ENCODE data around the gene DDA1. TPM values are rescaled to one million over a fixed set of nuclear protein-coding genes. Genes with fewer than 3 reads are reported as not detected.
"Not testable (repeated sequence)": the region's sequence is repeated elsewhere in the genome, so short reads cannot be mapped to it uniquely, and the experiment has no call there.

Gene DDA1
- total RNA-seq, 2 experiments from 2014 or later = 47.7 to 58.9 TPM

DNA sequence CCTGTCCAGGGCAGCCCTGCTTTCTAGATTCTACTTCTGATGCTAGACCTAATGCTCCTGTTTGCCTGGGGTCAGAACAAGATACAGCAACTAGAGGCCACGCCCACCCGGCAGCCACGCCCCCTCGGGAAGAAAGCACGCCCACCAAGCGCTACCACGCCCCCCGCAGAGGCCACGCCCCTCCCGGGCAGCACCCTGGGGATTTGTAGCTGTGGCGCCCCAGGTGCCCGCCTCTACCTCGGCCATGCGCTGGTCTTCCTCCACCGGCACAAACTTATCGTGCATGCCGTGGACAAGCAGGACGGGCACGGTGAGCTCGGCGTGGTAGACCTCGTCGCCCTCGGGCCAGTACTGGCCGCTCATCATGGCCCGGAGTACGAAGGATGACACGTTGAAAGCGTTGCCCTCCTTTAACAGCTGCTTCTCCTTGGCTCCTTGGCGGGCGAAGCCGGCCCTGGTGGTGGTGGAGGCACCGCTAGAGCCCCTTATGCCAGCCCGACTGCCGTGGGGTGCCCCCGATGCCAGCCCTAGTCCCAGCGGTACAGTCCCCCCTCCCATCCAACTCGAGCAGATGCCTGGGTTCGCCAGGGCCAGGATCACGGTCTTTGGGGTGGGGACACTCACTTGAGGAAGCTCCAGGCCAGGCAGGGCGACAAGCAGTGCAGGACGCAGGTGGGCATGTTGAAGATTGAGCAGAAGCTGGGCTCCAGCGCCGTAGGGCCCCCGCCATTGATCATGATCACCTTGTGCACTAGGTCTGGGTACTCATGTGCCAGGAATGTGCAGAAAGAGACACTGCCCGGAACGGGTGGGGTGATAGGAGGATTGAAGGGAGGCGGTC is 15.1 kb upstream of the DDA1 start:
- Mint-ChIP-seq H3K27me3 (peaks cover 3% of the 10 kb centered on the region), H3K9me3 (ENCODE audit: low read depth) (no peaks in the 10 kb centered on the region), H3K4me3 (no peak overlapping the region), H3K27ac (no peak overlapping the region), H3K36me3 (peaks cover 11% of the 10 kb centered on the region), H3K4me1 (peaks cover 14% of the 10 kb centered on the region)
- CTCF ChIA-PET = interaction anchor here (1.1 to 6.6 kb wide), 4 partner anchors 10 to 93 kb away, joined by 3 to 92 read pairs (median 14); partner anchors contain the start of gene MRPL34
- DNase-seq (peak; percentile 61), ATAC-seq (no peak)

DNA sequence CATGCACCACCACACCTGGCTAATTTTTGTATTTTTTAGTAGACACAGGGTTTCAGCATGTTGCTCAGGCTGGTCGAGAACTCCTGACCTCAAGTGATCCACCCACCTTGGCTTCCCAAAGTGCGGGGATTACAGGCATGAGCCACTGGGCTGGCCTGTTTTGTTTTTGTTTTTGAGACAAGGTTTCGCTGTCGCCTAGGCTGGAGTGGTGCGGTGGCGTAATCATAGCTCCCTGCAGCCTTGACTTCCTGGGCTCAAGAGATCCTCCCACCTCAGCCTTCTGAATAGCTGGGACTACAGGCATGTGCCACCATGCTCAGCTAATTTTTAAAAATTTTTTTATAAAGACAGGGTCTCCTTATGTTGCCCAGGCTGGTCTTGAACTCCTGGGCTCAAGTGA is 13.8 kb upstream of the DDA1 start:
- Mint-ChIP-seq H3K4me1 (peaks cover 14% of the 10 kb centered on the region), H3K36me3 (peaks cover 11% of the 10 kb centered on the region)
- CTCF ChIA-PET = interaction anchor here (2.2 to 6.6 kb wide), 2 partner anchors 10 to 92 kb away, joined by 7 to 92 read pairs; partner anchors contain the start of gene MRPL34
- H3K9me3 Mint-ChIP-seq (ENCODE audit: low read depth); H3K27ac Mint-ChIP-seq; ATAC-seq; DNase-seq; H3K27me3 Mint-ChIP-seq; H3K4me3 Mint-ChIP-seq: not testable (repeated sequence)

DNA sequence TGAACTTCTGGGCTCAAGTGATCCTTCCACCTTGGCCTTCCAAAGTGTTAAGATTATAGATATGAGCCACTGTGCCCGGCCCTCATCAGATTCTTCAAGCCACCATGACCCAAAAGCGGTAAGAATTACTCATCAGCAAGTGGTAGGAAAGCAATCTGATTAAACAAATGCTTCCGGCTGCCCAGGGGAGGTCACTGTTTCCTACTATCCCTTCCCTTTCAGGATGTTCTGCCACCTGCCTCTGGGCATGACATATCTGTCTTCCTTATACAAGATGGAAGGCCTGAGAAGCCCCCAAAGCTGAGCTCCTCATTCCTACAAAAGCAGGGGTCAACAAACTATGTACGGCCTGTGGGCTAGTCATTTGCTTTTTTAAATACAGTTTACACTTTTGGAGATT is 13.1 kb upstream of the DDA1 start:
- H3K27ac Mint-ChIP-seq = no peak overlapping the region
- no peak overlapping the region for H3K4me3 Mint-ChIP-seq
- no peaks in the 10 kb centered on the region for H3K27me3 Mint-ChIP-seq
- no peak for DNase-seq
- peaks cover 11% of the 10 kb centered on the region for H3K36me3 Mint-ChIP-seq
- CTCF ChIA-PET = interaction anchor here (2.2 to 6.6 kb wide), 2 partner anchors 9 to 91 kb away, joined by 7 to 92 read pairs; partner anchors contain the start of gene MRPL34
- no peak for ATAC-seq
- H3K4me1 Mint-ChIP-seq = peaks cover 11% of the 10 kb centered on the region
- H3K9me3 Mint-ChIP-seq (ENCODE audit: low read depth) = no peaks in the 10 kb centered on the region

DNA sequence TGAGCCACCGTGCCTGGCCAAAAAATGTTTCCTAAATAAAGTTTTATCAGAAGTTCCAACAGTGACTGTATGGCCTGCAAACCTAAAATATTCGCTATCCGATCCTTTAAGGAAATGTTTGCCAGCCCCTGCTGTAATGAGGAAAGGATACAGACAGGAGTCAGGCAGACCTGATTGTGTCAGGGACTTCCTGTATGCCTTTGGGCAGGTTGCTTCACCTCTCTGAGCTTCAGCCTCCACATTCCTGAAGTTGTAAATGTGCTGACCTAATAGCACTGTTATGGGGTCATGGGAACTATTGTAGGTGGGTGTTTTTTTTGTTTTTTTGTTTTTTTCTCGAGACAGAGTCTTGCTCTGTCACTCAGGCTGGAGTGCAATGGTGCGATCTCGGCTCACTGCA is 12.4 kb upstream of the DDA1 start:
- H3K9me3 Mint-ChIP-seq (ENCODE audit: low read depth) = no peaks in the 10 kb centered on the region

DNA sequence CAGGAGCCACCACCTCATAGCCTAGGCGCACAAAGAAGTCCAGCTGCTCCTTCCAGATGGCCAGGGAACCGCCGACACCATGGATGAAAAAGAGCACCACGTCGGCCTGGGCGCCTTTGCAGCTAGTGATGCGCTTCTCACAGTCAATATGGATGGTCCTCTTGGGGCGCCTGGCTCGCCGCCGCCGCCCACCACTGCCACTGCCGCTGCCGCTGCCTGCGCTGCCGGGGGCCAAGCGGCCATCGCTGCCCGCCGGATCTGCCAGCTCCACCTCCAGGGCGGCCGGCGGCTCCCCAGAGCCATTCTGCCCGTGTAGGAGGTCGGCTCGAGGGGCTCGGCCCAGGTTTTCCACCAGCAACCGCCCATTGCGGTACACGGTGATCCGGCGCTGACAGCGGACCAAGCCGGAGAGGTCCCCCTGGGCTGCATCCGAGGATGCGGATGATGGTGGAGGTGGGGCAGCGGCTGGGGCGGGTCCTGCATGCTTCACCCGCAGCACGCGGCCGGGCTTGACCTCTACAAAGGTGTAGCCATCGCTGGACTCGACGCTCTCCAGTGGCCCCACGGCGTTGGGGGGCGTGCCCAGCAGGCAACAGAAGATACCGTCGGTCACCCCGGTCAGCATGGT is 8.3 kb upstream of the DDA1 start:
- no peaks in the 10 kb centered on the region for H3K9me3 Mint-ChIP-seq (ENCODE audit: low read depth)
- DNase-seq (no peak), ATAC-seq (no peak)
- H3K27ac Mint-ChIP-seq = no peak overlapping the region
- peaks cover 11% of the 10 kb centered on the region for H3K36me3 Mint-ChIP-seq
- H3K4me1 Mint-ChIP-seq = peaks cover 25% of the 10 kb centered on the region
- no peaks in the 10 kb centered on the region for H3K27me3 Mint-ChIP-seq
- H3K4me3 Mint-ChIP-seq = no peak overlapping the region
- CTCF ChIA-PET = interaction anchor here (1.0 kb wide), 1 partner anchor 31 kb away, joined by 4 read pairs; no protein-coding TSS in a partner anchor

More for the DNA sequence above, 12.4 kb upstream of the DDA1 start:
- H3K4me1 Mint-ChIP-seq = peaks cover 9% of the 10 kb centered on the region
- CTCF ChIA-PET = interaction anchor here (1.4 to 2.2 kb wide), 2 partner anchors 8 to 89 kb away, joined by 5 to 7 read pairs; partner anchors contain the start of gene MRPL34
- ATAC-seq = no peak
- no peak overlapping the region for H3K4me3 Mint-ChIP-seq
- no peak for DNase-seq
- peaks cover 11% of the 10 kb centered on the region for H3K36me3 Mint-ChIP-seq
- no peak overlapping the region for H3K27ac Mint-ChIP-seq
- H3K27me3 Mint-ChIP-seq = no peaks in the 10 kb centered on the region

DNA sequence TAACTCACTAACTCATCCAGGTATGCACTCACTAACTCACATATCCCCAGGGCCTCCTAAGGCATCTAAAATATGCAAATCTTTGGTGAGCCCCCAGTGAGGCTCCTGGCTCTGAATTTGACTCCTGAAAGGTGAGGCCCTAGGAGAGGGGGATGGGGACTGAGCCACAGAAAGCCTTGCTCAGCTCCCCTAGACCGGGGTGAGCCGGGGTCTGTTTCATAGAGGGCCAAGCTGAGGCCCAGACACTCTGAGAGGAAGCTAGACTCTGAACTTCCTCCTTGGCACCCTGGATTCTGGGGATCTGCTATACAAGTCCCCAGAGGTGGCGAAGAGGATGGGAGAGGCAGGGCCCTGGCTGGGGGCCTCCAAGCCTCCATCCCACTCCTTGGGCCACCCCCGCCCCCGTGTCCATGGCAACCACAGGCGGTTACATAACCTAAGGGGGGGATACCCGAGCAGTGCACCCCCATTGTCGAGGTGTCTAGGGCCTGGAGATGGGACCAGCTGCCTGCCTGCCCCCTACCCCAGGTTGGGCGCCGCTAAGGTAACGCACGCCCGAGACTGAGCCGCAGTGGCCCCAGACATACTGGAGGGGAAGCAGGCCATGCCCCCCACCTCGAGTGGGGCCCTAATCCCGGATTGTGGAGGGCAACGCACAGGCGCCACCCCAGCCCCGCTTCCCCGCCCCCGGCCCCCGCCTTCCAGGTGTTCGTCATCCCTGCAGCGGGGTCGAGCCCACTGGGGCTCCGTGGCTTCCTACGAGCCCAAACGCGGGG is 6.8 kb upstream of the DDA1 start:
- peaks cover 37% of the 10 kb centered on the region for H3K4me1 Mint-ChIP-seq
- ATAC-seq (no peak), DNase-seq (peak; percentile 45)
- H3K4me3 Mint-ChIP-seq = peak overlapping the region; percentile 56
- H3K36me3 Mint-ChIP-seq = peaks cover 9% of the 10 kb centered on the region
- no peaks in the 10 kb centered on the region for H3K9me3 Mint-ChIP-seq (ENCODE audit: low read depth)
- CTCF ChIA-PET = interaction anchor here (0.9 to 1.6 kb wide), 6 partner anchors 10 to 84 kb away, joined by 3 to 9 read pairs (median 5); no protein-coding TSS in a partner anchor
- no peaks in the 10 kb centered on the region for H3K27me3 Mint-ChIP-seq
- peak overlapping the region; percentile 5 for H3K27ac Mint-ChIP-seq

DNA sequence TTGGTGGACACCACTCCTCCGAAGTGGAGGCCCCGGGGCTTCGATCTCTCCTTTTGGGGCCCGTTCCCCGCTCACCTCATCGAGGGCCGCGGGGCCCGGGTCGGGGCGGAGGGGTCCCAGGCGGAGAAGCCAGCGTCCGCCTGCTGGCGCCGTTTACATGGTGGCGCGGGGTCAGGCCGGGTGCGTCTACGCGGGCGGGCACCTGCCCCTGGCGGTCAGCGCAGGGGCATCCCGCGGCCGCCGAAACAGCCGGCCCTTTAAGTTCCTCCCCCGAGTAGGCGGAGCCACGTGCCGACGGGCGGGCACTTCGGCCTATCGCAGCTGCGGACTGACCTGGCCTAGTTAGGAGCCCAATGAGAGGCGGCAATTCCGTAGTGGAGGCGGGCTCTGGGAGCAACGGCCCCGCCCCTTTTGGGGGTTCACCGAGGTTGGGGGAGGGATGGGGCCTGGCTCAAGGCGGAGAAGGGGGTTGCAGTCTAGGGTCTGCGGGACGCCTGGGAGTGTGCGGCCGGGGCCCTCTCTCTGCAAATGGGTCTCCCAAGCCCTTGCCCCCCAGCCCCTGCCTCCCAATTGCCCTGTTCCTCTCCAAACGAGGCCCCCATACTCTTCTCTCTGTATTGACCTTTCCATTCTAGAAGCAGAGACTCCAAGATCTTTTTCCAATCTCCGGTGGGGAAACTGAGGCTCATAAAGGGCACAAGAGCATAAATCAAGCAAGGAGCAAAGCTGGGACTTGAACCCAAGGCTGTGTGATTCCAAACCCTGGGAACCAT is 6.0 kb upstream of the DDA1 start, which contains the start of gene ABHD8:
Gene ABHD8, minus strand, starts transcription at position 259 of the 773 bp plus-strand sequence. CDS start 1,809 bp downstream, outside the sequence.
- H3K27ac Mint-ChIP-seq = peak within 1 kb of the TSS; percentile 32
- peak; percentile 79 for ATAC-seq

DNA sequence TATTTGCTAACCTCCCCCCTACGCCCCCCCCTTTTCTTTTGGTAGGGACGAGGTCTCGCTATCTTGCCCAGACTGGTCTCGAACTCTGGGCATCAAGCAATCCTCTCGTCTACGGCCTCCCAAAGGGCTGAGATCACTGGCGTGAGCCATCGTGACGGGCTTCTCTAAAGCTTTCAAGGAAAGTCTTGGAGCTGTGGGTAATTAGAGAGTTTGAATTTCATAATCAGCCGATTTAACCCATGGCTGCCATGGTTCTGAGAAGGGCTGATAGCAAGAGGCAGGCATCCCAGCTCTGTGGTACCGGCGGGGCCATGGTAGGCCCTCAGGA is 5.5 kb upstream of the DDA1 start:
- Mint-ChIP-seq H3K9me3 (ENCODE audit: low read depth) (no peaks in the 10 kb centered on the region), H3K4me1 (peaks cover 42% of the 10 kb centered on the region), H3K27me3 (no peaks in the 10 kb centered on the region), H3K27ac (no peak overlapping the region), H3K36me3 (peaks cover 1% of the 10 kb centered on the region), H3K4me3 (peak overlapping the region; percentile 56)
- DNase-seq (no peak), ATAC-seq (no peak)
- CTCF ChIA-PET = interaction anchor here (0.6 to 1.6 kb wide), 5 partner anchors 10 to 82 kb away, joined by 4 to 9 read pairs (median 5); no protein-coding TSS in a partner anchor

More for the DNA sequence above, 6.0 kb upstream of the DDA1 start, which contains the start of gene ABHD8:
- Mint-ChIP-seq H3K27me3 (no peaks in the 10 kb centered on the region), H3K9me3 (ENCODE audit: low read depth) (no peaks in the 10 kb centered on the region), H3K4me1 (peaks cover 41% of the 10 kb centered on the region), H3K4me3 (peak within 1 kb of the TSS; percentile 56), H3K36me3 (peaks cover 5% of the 10 kb centered on the region)
- peak; percentile 97 for DNase-seq
- CTCF ChIA-PET = interaction anchor here (0.6 to 1.6 kb wide), 6 partner anchors 9 to 82 kb away, joined by 4 to 9 read pairs (median 5); no protein-coding TSS in a partner anchor

DNA sequence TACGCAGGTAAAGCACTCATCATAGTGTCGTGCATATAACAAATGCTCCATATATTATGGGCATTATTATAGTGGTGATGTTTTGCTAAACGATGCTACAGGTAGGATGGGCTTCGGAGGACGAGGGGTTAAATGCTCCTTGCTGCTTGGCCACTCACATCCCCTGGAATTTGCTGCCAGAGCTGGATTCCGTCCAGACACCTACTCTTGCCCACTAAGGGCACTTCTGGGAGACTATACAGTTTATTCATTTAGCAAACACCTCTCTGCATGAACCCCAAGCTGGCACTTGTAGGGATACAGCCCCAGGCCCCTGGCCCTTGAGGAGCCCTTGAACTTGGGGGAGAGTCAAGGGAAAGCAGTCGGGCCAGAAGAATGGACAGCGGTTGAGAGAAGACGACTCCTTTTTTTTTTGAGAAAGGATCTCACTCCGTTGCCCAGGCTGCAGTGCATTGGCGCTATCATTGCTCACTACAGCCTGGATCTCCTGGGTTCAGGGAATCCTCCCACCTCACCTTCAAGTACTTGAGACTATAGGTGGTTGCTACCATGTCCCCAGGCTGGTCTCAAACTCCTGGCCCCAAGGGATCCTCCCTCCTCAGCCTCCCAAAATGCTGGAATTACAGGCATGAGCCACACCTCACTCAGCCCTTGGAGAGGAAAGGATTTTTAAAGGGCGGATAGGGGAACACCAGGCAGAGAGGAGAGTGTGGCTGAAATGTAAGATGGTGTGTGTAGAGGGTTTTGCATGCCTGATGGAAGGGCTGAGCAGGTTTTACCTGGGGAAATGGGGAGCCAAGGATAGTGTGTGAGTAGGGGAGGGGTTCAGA is 4.8 kb upstream of the DDA1 start:
- peaks cover 47% of the 10 kb centered on the region for H3K4me1 Mint-ChIP-seq
- peaks cover 3% of the 10 kb centered on the region for H3K36me3 Mint-ChIP-seq
- H3K27me3 Mint-ChIP-seq = no peaks in the 10 kb centered on the region
- H3K4me3 Mint-ChIP-seq = peak overlapping the region; percentile 87
- peak overlapping the region; percentile 89 for H3K27ac Mint-ChIP-seq
- ATAC-seq (no peak), DNase-seq (no peak)
- CTCF ChIA-PET = interaction anchor here (0.6 to 6.2 kb wide), 24 partner anchors 9 to 271 kb away, joined by 3 to 44 read pairs (median 4); partner anchors contain the start of genes ANO8, BABAM1, BST2 and USHBP1
- no peaks in the 10 kb centered on the region for H3K9me3 Mint-ChIP-seq (ENCODE audit: low read depth)

DNA sequence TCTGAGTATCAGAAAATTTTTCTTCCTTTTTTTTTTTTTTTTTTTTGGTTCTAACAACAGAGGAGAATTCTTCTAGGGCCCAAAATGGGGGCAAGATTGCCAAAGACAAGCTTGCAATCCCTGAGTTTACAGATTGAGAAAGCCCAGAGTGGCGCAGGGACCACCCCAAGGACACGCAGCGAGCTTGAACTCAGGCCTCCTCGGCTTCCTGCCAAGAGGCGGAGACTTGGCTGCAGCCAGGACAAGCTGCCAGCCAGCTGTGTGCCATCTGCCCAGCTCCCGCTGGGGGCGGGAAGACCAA is 4.2 kb upstream of the DDA1 start:
- Mint-ChIP-seq H3K4me3 (peak overlapping the region; percentile 87), H3K9me3 (ENCODE audit: low read depth) (no peaks in the 10 kb centered on the region), H3K27ac (peak overlapping the region; percentile 89), H3K36me3 (peaks cover 3% of the 10 kb centered on the region), H3K4me1 (peaks cover 48% of the 10 kb centered on the region), H3K27me3 (no peaks in the 10 kb centered on the region)
- DNase-seq (no peak), ATAC-seq (no peak)
- CTCF ChIA-PET = interaction anchor here (0.6 to 6.2 kb wide), 23 partner anchors 9 to 270 kb away, joined by 3 to 44 read pairs (median 4); partner anchors contain the start of genes ANO8, BABAM1, BST2 and USHBP1

DNA sequence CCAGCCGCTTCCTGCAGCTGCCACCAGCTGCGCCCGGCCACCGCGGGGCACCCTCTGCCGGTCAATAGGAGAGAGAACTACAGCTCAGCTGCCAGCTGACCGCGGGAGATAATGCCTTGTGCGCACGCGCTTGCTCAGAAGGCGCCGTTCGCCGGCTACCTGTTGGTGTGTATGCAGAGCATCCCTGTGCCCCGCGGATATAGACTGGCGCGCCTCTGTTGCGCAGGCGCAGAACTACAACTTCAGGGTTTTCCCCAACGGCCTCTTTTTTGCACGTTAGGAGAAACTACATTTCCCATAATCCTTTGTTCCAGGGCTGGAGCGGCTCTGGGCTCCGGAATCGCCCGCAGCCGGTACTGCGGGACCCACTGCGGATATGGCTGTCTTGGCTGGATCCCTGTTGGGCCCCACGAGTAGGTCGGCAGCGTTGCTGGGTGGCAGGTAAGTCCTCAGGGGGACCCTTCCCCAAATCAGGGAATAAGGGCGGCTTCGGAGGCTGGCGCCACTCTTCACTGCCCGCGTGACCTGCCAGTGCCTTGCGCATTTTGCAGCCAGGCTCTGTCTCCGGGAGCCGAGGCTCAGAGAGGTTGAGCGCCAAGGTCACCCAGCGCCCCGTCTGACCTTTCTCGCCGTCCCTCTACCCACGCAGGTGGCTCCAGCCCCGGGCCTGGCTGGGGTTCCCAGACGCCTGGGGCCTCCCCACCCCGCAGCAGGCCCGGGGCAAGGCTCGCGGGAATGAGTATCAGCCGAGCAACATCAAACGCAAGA is 3.7 kb upstream of the DDA1 start, which contains the start of gene MRPL34:
Gene MRPL34, plus strand, starts transcription at position 356 of the 768 bp plus-strand sequence. Its CDS starts 21 bp downstream, at position 377.
- Mint-ChIP-seq H3K9me3 (ENCODE audit: low read depth) (no peaks in the 10 kb centered on the region), H3K27me3 (no peaks in the 10 kb centered on the region), H3K4me1 (peaks cover 54% of the 10 kb centered on the region), H3K36me3 (peaks cover 3% of the 10 kb centered on the region), H3K4me3 (peak within 1 kb of the TSS; percentile 87), H3K27ac (peak within 1 kb of the TSS; percentile 89)
- CTCF ChIA-PET = interaction anchor here (0.6 to 6.2 kb wide), 23 partner anchors 10 to 270 kb away, joined by 3 to 44 read pairs (median 4); partner anchors contain the start of genes ANO8, BABAM1, BST2 and USHBP1
- DNase-seq = peak; percentile 99
- peak; percentile 68 for ATAC-seq

Measured in activated CD8-positive, alpha-beta memory T cell treated with anti-CD3 and anti-CD28 coated beads, Interleukin-2, amount 10 ng/mL, durations not matched to agents 7 days and 5 days (primary cell).